GM12873 (cell line): Measurements from ENCODE around the gene AIFM3.

Source experiments
- TF ChIP-seq, protein P1 (sequence below): IDR thresholded peaks from 2 replicates; pipeline ENCODE4 v1.5.1; 2012; ENCODE audit warnings: low read depth, mild to moderate bottlenecking, moderate library complexity, low read length, control low read depth; ENCODE audit not compliant: insufficient read depth; ENCODE audit errors: missing control alignments

AIFM3 gene

GRCh38 chr22:20973634-20974286 is 6.7 kb downstream of the AIFM3 start:
- TF ChIP-seq, protein P1, sequence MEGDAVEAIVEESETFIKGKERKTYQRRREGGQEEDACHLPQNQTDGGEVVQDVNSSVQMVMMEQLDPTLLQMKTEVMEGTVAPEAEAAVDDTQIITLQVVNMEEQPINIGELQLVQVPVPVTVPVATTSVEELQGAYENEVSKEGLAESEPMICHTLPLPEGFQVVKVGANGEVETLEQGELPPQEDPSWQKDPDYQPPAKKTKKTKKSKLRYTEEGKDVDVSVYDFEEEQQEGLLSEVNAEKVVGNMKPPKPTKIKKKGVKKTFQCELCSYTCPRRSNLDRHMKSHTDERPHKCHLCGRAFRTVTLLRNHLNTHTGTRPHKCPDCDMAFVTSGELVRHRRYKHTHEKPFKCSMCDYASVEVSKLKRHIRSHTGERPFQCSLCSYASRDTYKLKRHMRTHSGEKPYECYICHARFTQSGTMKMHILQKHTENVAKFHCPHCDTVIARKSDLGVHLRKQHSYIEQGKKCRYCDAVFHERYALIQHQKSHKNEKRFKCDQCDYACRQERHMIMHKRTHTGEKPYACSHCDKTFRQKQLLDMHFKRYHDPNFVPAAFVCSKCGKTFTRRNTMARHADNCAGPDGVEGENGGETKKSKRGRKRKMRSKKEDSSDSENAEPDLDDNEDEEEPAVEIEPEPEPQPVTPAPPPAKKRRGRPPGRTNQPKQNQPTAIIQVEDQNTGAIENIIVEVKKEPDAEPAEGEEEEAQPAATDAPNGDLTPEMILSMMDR: no peak

- TF ChIP-seq, protein P1: no peak
Observed at GRCh38 chr22:20974336-20974955, 7.4 kb downstream of the AIFM3 start.

- TF ChIP-seq, protein P1: no peak
Observed at GRCh38 chr22:20975541-20976290, 8.7 kb downstream of the AIFM3 start.

- TF ChIP-seq, protein P1: no peak
Observed at GRCh38 chr22:20976291-20976877, 9.3 kb downstream of the AIFM3 start.

DNA sequence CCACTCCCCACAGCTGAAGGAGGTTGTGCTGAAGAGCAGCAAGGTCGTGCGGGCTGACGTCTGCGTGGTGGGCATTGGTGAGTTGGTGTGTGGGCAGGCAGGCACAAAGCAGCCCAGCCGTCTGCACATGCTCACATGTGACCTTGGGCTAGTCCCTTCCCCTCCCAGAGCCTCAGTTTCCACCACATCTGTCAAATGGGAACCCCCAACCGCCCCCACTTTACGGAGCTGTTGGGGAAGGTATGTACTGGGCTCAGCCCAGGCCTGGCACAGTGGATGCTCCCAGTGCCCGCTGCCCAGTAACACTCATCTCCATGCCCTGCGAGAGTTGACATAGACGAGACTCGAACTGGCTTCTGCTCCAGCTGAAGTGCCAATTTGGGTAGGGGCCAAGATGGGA is 10.0 kb downstream of the AIFM3 start:
- TF ChIP-seq, protein P1: no peak

GRCh38 chr22:20977516-20978170 is 10.6 kb downstream of the AIFM3 start:
- TF ChIP-seq, protein P1: no peak
